Measurements from ENCODE around the gene SLC39A10. TPM values are rescaled to one million over a fixed set of nuclear protein-coding genes. Genes with fewer than 3 reads are reported as not detected.

The SLC39A10 gene
- total RNA-seq, 3 donors from 2014 or later = 16.3 to 31.5 (median 25.8) TPM

DNA sequence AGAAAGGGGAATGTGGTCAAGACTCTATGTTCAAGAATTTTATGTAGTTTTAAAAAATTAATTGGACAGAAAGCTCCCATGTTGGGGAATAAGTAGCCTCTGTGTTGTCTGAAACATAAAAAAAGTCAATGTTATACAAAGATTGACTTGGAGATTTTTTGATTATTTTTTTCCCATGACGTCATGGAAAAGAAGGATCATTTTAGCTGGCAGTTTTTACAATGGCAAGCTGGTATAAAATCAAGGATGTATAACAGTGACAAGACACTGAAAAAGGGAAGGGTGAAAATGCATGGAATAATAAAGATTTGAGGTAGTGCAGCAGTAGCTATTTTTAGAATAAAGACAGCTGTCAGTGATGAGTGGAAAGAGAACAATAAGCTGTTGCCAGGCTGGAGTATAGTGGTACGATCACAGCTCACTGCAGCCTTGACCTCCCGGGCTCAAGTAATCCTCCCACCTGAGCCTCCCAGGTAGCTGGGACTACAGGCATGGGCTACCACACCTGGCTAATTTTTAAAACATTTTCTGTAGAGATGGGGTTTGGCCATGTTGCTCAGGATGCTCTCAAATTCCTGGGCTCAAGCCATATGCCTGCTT, 9.2 kb downstream of the SLC39A10 start:
- Histone ChIP-seq H3K4me3 (no peak overlapping the region), H3K4me1 (no peaks in the 10 kb centered on the region), H3K27me3 (no peaks in the 10 kb centered on the region), H3K27ac (no peak overlapping the region), H3K9me3 (no peaks in the 10 kb centered on the region), H3K36me3 (no peaks in the 10 kb centered on the region)
- DNase-seq (ENCODE audit: low spot score in 2 of 2) = no peak
- intact Hi-C loops (cut with DNase I; ENCODE audit: low total_unique reads) = no loop called here
- TF ChIP-seq POLR2AphosphoS5 (IDR thresholded peaks at IDR 0.05) = no peak
- no peak for TF ChIP-seq POLR2A (IDR thresholded peaks at IDR 0.05)
- TF ChIP-seq, protein P1, sequence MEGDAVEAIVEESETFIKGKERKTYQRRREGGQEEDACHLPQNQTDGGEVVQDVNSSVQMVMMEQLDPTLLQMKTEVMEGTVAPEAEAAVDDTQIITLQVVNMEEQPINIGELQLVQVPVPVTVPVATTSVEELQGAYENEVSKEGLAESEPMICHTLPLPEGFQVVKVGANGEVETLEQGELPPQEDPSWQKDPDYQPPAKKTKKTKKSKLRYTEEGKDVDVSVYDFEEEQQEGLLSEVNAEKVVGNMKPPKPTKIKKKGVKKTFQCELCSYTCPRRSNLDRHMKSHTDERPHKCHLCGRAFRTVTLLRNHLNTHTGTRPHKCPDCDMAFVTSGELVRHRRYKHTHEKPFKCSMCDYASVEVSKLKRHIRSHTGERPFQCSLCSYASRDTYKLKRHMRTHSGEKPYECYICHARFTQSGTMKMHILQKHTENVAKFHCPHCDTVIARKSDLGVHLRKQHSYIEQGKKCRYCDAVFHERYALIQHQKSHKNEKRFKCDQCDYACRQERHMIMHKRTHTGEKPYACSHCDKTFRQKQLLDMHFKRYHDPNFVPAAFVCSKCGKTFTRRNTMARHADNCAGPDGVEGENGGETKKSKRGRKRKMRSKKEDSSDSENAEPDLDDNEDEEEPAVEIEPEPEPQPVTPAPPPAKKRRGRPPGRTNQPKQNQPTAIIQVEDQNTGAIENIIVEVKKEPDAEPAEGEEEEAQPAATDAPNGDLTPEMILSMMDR (IDR thresholded peaks at IDR 0.05) = no peak

DNA sequence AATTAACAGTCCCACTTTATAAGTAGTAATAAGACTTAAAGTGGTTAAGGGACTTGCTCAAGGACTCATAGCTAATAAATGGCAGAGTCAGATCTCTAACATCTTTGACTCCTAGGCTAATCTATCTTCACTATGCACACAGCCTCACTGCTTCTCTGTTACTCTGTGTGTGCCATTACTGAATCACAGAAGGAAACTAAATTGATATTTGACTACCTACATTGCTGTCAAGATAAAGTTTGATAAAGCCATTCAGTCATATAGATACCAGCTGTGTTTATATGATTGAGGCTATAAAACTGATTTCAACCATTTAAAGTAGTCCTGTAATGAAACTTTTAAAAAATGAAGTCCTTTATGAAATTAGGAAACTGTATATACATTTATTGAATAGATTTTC, 10.9 kb downstream of the SLC39A10 start:
- Histone ChIP-seq H3K36me3 (no peaks in the 10 kb centered on the region), H3K9me3 (no peaks in the 10 kb centered on the region), H3K27me3 (no peaks in the 10 kb centered on the region), H3K27ac (no peak overlapping the region), H3K4me1 (no peaks in the 10 kb centered on the region), H3K4me3 (no peak overlapping the region)
- DNase-seq (ENCODE audit: low spot score in 2 of 2) = no peak
- intact Hi-C loops (cut with DNase I; ENCODE audit: low total_unique reads) = no loop called here
- TF ChIP-seq POLR2AphosphoS5 (IDR thresholded peaks at IDR 0.05) (no peak), POLR2A (IDR thresholded peaks at IDR 0.05) (no peak)
- TF ChIP-seq, protein P1 (IDR thresholded peaks at IDR 0.05) = no peak

DNA sequence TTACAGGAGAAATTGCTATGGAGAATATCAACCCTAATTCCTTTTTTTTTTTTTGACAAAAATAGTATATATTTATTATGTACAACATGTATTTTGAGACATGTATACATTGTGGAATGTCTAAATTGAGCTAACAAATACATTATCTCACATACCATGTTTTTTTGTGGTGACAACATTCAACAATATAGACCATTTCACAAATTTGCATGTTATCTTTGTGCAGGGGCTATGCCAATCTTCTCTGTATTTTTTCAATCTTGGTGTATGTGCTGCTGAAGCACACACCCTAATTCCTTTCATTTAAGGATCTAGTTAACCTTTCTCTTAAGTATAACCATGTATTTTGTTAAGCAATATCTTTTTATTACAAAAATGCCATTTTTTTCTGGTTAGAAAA, 13.2 kb downstream of the SLC39A10 start:
- intact Hi-C loops (cut with DNase I; ENCODE audit: low total_unique reads) = no loop called here
- no peaks in the 10 kb centered on the region for H3K4me1 ChIP-seq
- H3K27me3 ChIP-seq = no peaks in the 10 kb centered on the region
- no peaks in the 10 kb centered on the region for H3K9me3 ChIP-seq
- H3K27ac ChIP-seq = no peak overlapping the region
- no peaks in the 10 kb centered on the region for H3K36me3 ChIP-seq
- TF ChIP-seq, protein P1 (IDR thresholded peaks at IDR 0.05) = no peak
- no peak for TF ChIP-seq POLR2AphosphoS5 (IDR thresholded peaks at IDR 0.05)
- no peak for TF ChIP-seq POLR2A (IDR thresholded peaks at IDR 0.05)
- no peak for DNase-seq (ENCODE audit: low spot score in 2 of 2)
- no peak overlapping the region for H3K4me3 ChIP-seq

DNA sequence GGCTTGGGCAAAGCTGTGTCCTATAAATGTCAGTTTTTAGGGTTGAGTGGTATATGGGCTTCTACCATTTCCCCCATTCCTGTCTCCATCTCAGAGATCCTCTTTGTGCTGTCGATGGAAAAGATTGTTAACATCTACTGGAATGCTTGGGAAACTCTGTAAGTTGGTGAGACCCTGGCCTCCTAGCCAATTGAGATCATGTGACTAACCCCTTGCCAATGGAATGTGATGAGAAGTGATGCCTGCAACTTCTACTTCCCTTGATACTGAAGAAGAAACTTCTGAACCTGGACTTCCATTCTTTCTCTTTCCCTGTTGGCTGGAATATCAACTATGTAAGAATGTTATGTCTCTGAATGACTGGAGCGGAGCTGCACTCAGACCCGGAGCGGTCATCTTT, 14.5 kb downstream of the SLC39A10 start:
- no peak for DNase-seq (ENCODE audit: low spot score in 2 of 2)
- H3K4me1 ChIP-seq = no peaks in the 10 kb centered on the region
- TF ChIP-seq, protein P1 (IDR thresholded peaks at IDR 0.05) = no peak
- TF ChIP-seq POLR2AphosphoS5 (IDR thresholded peaks at IDR 0.05) = no peak
- TF ChIP-seq POLR2A (IDR thresholded peaks at IDR 0.05) = no peak
- intact Hi-C loops (cut with DNase I; ENCODE audit: low total_unique reads) = no loop called here
- no peaks in the 10 kb centered on the region for H3K27me3 ChIP-seq
- H3K4me3 ChIP-seq = no peak overlapping the region
- no peaks in the 10 kb centered on the region for H3K36me3 ChIP-seq
- H3K9me3 ChIP-seq = no peaks in the 10 kb centered on the region
- no peak overlapping the region for H3K27ac ChIP-seq

- Histone ChIP-seq H3K36me3 (no peaks in the 10 kb centered on the region), H3K27me3 (no peaks in the 10 kb centered on the region), H3K27ac (no peak overlapping the region), H3K9me3 (no peaks in the 10 kb centered on the region), H3K4me1 (no peaks in the 10 kb centered on the region), H3K4me3 (no peak overlapping the region)
- TF ChIP-seq POLR2AphosphoS5 (IDR thresholded peaks at IDR 0.05) = no peak
- TF ChIP-seq POLR2A (IDR thresholded peaks at IDR 0.05) = no peak
- TF ChIP-seq, protein P1 (IDR thresholded peaks at IDR 0.05) = no peak
- no peak for DNase-seq (ENCODE audit: low spot score in 2 of 2)
- intact Hi-C loops (cut with DNase I; ENCODE audit: low total_unique reads) = no loop called here
Measured at GRCh38 chr2:195672674-195673073, 15.6 kb downstream of the SLC39A10 start.
